Measurements from ENCODE around the gene CRYGB.
"Not testable (repeated sequence)": the region's sequence is repeated elsewhere in the genome, so short reads cannot be mapped to it uniquely, and the experiment has no call there.

Gene CRYGB

DNA sequence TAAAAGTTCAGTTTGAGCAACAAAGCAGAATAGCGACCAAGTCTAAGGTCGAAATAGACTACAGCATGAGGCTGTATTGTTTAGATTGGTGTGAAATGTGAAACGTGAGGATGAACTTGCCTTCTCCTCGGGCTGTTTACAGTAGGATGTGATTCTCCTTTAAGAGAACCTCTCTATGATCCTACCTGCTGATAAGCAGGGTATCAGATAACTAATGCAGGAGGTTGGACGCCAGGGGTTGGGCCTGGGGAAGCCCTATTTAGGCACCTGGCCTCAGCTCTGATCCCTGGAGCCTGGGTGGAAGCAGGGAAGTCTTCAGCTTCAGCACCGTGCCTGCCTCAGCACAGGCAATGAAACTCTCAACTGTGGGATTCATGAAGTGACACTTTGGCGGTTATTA, 33.0 kb downstream of the CRYGB start:
- DNase-seq (ENCODE audit: low spot score), result no peak

DNA sequence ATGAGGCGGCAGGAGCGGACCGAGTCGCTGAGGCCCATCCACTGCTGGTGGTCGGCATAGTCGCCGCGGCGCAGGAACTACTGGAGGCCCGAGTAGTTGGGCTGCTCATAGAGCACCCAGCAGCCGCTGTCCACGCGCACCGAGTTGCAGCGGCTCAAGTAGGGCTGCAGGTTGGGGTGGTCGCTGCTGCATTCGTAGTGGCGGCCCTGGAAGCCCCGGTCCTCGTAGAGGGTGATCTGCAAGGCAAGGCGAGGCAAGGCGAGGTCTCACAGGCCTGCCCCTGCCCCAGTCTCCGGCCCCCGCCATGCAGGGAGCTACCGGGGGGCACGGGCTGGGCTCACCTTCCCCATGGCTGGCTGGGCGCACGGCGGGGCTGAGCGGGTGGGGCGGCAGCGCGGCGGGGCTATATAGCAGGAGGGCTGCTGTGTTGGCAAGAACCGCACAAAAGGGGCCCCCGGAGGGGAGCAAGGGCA, 33.6 kb downstream of the CRYGB start:
- DNase-seq (ENCODE audit: low spot score), result not testable (repeated sequence)

DNA sequence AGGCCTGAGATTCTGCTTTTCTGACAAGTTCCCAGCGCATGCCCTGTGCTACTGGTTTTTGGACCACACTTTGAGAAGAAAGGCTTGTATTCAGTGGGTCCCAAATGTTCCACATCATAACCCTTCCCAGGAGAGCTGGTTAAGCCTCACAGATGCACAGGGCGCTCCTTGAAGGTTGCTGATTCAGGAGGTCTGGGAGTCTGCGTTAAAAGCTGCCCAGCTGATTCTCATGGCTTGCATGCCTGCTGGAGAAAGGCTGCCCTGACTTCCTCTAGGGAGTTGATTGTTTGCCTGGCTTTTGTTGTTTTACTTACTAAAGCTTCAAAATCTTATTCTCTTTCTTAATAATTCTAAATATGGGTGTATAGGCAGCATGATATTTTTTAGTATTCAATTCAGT, 42.3 kb downstream of the CRYGB start:
- no peak for DNase-seq (ENCODE audit: low spot score)

DNA sequence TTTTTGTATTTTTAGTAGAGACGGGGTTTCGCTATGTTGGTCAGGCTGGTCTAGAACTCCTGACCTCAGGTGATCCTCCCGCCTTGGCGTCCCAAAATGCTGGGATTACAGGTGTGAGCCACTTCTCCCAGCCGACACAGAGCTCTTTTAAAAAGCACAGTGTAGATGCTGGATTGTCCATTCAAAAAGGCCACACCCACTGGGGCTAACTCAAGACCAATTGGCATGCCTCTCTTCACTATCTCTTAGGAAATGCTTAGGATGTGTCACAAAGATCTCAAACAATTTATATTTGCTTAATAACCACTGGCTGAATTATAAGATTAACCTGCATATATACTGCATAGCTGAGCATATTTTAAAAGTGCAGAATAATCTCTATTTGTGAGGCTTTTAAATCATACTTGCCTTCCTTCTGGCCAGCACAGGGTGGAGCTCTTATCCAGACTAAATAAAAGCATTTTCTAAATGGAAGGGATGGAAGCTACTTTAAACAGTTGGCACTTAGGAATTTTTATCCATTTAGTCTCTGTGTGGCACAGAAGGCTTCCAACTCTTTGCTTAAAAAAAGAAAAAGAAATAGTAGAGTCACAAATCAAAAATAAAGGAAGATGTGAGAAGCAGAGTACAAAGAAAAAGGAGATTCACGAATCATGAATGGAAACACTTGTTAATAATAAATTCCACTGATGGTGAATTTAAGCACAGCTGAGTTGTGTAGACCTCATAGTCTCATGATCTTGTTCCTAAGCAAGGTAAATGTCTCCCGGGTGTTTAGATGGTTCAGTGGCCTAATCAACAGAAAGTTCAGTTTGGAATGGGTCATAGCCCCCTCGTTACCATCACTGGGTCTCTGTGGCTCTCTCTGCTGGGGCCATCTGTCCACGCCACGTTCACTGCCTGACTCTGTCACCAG, 44.0 kb downstream of the CRYGB start:
- peak; percentile 39 for DNase-seq (ENCODE audit: low spot score)

DNA sequence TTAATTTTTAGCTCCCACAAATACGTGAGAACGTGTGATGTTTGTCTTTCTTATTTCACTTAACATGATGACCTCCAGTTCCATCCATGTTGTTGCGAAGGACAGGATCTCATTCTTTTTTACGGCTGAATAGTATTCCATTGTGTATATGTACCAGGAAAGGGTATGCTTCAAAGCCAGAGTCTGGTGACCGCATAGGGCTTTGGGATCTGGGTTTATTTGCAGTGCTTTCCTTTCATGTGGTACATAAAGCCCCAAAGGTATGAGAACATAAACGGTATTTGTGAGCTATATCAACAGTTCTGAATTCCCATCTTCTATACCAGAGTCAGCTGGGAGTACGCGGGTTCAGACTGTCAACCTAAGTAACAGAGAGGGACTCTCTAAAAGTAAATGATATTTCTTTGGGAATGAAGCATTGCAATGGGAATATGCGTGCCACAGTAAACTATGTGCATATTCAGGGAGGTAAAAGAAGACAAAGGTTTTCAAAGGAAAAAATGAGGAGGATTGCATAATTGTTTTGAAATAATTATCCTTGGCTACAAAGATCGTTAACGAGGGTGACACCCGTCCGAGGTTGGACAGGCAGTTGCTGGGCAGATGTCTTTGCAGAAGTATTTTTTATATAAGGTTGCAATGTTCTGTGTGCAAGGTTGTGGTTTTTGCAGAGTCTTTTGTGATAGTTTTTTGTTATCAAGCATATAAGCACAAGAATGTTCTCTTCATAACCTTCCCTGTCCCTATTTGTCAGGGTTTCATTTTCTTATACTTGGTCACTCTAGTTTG, 46.1 kb downstream of the CRYGB start:
- no peak for DNase-seq (ENCODE audit: low spot score)

DNA sequence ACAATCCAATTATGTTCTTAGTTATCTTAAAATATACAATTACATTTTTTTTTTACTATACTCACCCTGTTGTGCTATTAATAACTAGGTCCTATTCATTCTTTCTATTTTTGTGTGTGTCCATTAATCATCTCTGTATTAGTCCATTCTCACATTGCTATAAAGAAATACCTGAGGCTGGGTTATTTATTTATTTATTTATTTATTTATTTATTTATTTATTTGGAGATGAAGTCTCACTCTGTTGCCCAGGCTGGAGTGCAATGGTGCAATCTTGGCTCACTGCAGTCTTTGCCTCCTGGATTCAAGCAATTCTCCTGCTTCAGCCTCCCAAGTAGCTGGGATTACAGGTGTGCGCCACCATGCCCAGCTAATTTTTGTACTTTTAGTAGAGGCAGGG, 47.3 kb downstream of the CRYGB start:
- not testable (repeated sequence) for DNase-seq (ENCODE audit: low spot score)

DNA sequence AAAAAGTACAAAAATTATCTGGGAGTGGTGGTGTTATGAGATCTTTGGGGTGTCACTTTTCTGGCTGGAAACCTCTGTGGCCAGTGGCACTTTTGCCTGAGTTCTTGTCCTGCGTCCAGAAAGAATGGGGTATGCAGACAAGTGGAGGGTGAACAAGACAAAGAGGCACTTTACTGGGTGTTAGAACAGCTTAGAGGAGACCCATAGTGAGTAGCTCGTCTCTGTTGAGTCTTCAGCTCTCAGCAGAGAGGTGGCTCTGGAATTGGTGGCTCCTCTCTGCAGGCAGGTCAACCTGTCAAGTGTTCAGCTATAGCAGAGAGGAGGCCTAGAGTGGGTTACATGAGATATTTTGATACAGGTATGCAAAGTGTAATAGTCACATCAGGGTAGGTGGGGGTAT, 47.7 kb downstream of the CRYGB start:
- DNase-seq (ENCODE audit: low spot score), result no peak

DNA sequence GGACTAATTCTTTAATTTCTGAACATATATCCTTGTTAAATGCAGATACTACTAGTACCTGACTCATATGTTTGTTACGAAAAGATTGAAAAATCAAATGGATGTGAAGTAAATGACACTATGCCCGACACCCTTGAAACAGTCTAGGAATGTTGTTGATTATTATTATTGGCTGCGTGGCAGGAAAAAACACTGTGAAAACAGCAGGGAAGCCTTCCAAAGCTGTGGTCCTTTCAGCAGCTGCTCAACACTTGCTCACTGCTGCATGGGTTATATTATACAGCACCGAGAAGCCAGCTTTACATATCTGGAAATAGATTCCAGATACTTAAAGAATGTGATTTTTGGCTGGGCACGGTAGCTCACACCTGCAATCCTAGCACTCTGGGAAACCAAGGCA, 48.2 kb downstream of the CRYGB start:
- no peak for DNase-seq (ENCODE audit: low spot score)

DNA sequence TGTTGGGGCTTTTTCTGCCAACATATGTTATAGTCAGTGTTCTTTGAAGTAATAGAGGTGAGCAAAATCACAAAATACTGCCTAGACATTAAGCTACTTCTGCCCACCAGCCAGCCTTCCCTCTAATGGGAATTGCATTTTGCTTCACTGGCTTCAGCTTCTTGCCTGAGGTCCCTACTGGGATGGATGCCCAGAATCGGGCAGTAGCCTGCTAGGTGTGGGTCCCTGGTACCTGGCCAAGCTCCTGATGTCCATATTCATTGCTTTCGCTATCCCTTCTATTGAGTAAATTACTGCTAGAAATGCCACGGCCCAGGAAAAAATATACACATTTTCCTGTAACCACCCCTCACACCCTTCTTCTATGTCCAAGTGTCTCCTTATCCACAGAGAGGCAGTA, 48.6 kb downstream of the CRYGB start:
- no peak for DNase-seq (ENCODE audit: low spot score)

DNA sequence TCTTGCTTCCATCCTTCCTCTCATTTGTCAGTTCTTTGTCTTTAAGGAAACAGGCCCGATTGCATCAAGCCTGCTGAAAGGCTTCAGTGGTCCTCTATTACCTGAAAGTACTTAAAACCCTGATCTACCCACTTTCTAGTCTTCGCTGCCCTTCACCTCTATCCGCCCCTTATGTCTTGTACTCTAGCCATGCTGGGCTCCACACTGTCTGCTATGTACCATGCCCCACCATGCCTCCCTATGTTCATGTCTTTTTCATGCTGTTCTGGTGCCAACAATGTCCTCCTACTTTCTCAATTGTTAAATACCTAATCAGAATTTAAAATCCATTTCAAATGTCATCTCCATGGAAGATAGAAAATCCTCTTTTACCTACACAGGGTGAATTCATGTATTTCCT, 49.9 kb downstream of the CRYGB start:
- no peak for DNase-seq (ENCODE audit: low spot score)

DNA sequence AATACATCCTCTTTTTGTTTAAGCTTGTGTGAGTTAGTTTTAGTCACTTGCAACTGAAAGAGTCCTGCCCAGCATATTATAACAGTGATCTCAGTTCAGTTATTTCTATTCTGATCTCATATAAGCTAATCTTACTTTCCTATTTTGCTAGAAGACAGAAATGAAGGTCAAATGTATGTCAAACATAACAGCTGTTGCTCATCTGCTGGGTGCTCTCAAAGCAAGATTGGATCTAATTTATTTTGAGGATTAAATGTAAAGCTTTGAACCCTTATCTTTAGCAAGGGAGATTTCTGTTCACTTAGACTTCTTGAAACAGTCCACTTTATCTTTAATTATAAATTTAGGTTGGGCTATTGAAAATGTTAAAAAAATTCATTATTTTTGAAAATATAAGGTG, 52.8 kb downstream of the CRYGB start:
- DNase-seq (ENCODE audit: low spot score), result no peak
